CD4-positive, alpha-beta T cell (primary cell): ENCODE results near the gene NFX1. TPM values are rescaled to one million over a fixed set of nuclear protein-coding genes. Genes with fewer than 3 reads are reported as not detected.
"Not testable (repeated sequence)": the region's sequence is repeated elsewhere in the genome, so short reads cannot be mapped to it uniquely, and the experiment has no call there.

Experiments used
- ATAC-seq: fragments of 200-7000 bp; cut with Tn5 transposase; one replicate; pipeline ENCODE4 v1.10.0; 2022; ENCODE audit warnings: mild to moderate bottlenecking; ENCODE audit not compliant: poor library complexity
- CTCF ChIA-PET: fragments of 350-600 bp; sonication (Branson Sonifier 250); formaldehyde crosslinking; loops from one replicate; lab custom pipeline; 2021; ENCODE audit warnings: antibody characterized with exemption, inconsistent platforms; lab: Charles Lee
- POLR2A ChIA-PET: fragments of 350-600 bp; sonication (Branson Sonifier 250); formaldehyde crosslinking; loops from one replicate; lab custom pipeline; 2021; ENCODE audit warnings: antibody characterized with exemption, inconsistent platforms; lab: Charles Lee
- DNase-seq, 14 experiments: peaks; one replicate each; pipeline ENCODE4 v3.0.0-alpha.2; 2013 to 2020; ENCODE audit warnings: mixed read lengths in 2 of 14
- H3K27ac ChIP-seq, 2 donors: one replicate each; pipeline versions ENCODE4 v1.5.1 to v1.7.0; 2013; ENCODE audit warnings: low read length in 2 of 2, low read depth in 1 of 2, mild to moderate bottlenecking in 1 of 2
- H3K27me3 ChIP-seq, 2 experiments: 1 replicate in 1 of 2; 2 replicates in 1 of 2; pipeline versions ENCODE4 v1.6.1 to v1.7.0; 2013; ENCODE audit warnings: low read length in 2 of 2, control low read depth in 1 of 2, mild to moderate bottlenecking in 1 of 2, moderate library complexity in 1 of 2; ENCODE audit not compliant: insufficient read depth in 2 of 2, control insufficient read depth in 1 of 2
- H3K36me3 ChIP-seq: one replicate; pipeline ENCODE4 v1.6.1; 2013; ENCODE audit warnings: low read length, control low read depth; ENCODE audit not compliant: insufficient read depth
- H3K4me1 ChIP-seq: one replicate; pipeline ENCODE4 v1.6.1; 2013; ENCODE audit warnings: low read length, control low read depth; ENCODE audit not compliant: insufficient read depth
- H3K4me3 ChIP-seq: one replicate; pipeline ENCODE4 v1.5.1; 2013; ENCODE audit warnings: mild to moderate bottlenecking, low read length, moderate library complexity
- H3K9me3 ChIP-seq, 2 experiments: 1 replicate in 1 of 2; 2 replicates in 1 of 2; pipeline versions ENCODE4 v1.6.1 to v1.7.0; 2013; ENCODE audit warnings: low read length in 2 of 2, mild to moderate bottlenecking in 2 of 2, control low read depth in 1 of 2, moderate library complexity in 1 of 2; ENCODE audit not compliant: control insufficient read depth in 1 of 2, insufficient read depth in 1 of 2
- H3K27ac Mint-ChIP-seq: one replicate; pipeline ENCODE4 v1.8.0; 2020; ENCODE audit warnings: mixed read lengths
- H3K27me3 Mint-ChIP-seq: one replicate; pipeline ENCODE4 v1.8.0; 2021; ENCODE audit warnings: mixed read lengths
- H3K36me3 Mint-ChIP-seq: one replicate; pipeline ENCODE4 v1.8.0; 2021; ENCODE audit warnings: low read depth, mixed read lengths
- H3K4me1 Mint-ChIP-seq: one replicate; pipeline ENCODE4 v1.8.0; 2021; ENCODE audit warnings: low read depth, mixed read lengths
- H3K4me3 Mint-ChIP-seq: one replicate; pipeline ENCODE4 v1.8.0; 2020; ENCODE audit warnings: mild to moderate bottlenecking, mixed read lengths
- H3K9me3 Mint-ChIP-seq: one replicate; pipeline ENCODE4 v1.8.0; 2020; ENCODE audit warnings: mixed read lengths
- intact Hi-C, 2 experiments: fragments of 100-400 bp; cut with DNase I in 1 of 2; cut with micrococcal nuclease in 1 of 2; formaldehyde crosslinking; loops; one replicate each; pipeline versions ENCODE4 v1.15.1 to v1.9.0; 2023 to 2025; cut with DNase I, micrococcal nuclease
- total RNA-seq, 174 experiments: library from RNA in 2 of 174; stranded (reverse) in 2 of 174; gene quantifications; one replicate each; pipeline ENCODE4 v1.2.3 and lab custom pipeline; 2021 to 2026
- TF ChIP-seq, protein P1 (sequence below): fragments of 200-600 bp; IDR thresholded peaks from one replicate; pipeline ENCODE4 v1.8.0; 2022; ENCODE audit warnings: antibody characterized with exemption, mild to moderate bottlenecking

NFX1 gene
- total RNA-seq, 2 experiments from 2014 or later = 33.1 to 34.1 TPM

- H3K27ac Mint-ChIP-seq, H3K27me3 ChIP-seq, H3K9me3 Mint-ChIP-seq, H3K4me1 ChIP-seq, H3K36me3 ChIP-seq, H3K27ac ChIP-seq, H3K4me1 Mint-ChIP-seq, H3K4me3 Mint-ChIP-seq, H3K4me3 ChIP-seq, CTCF ChIA-PET, H3K36me3 Mint-ChIP-seq, DNase-seq, ATAC-seq, POLR2A ChIA-PET, H3K27me3 Mint-ChIP-seq, intact Hi-C loops, H3K9me3 ChIP-seq: not testable (repeated sequence)
These were observed 95.8 kb downstream of the NFX1 start for GRCh38 chr9:33385979-33386640.

- H3K4me1 ChIP-seq, intact Hi-C loops, H3K9me3 ChIP-seq, CTCF ChIA-PET, H3K27ac Mint-ChIP-seq, H3K4me3 ChIP-seq, H3K4me1 Mint-ChIP-seq, H3K36me3 Mint-ChIP-seq, H3K27me3 ChIP-seq, H3K9me3 Mint-ChIP-seq, POLR2A ChIA-PET, H3K27ac ChIP-seq, H3K36me3 ChIP-seq, DNase-seq, H3K4me3 Mint-ChIP-seq, H3K27me3 Mint-ChIP-seq, ATAC-seq: not testable (repeated sequence)
These were observed 96.3 kb downstream of the NFX1 start for GRCh38 chr9:33386641-33386996.

DNA sequence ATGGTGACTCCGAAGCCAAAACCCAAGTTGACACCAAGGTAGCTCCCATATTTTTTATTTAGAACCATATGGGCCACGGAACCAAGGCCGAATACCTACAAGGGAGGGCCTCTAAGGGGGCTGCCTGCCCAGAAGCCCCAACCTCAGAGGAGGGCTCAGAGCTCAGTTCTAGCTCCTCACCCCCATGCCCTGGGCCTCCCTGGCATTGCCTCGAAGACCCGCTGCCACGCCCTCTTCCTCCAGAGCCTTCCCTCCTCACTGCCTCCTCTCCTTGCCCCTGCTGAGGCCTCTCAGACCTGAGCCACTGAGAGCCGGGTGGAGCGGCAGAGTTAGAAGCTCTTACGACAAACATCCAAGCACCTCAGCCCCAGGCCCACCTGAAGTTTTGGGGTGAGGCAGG, 96.7 kb downstream of the NFX1 start:
- H3K27ac ChIP-seq, ATAC-seq, H3K27me3 ChIP-seq, H3K9me3 ChIP-seq, H3K9me3 Mint-ChIP-seq, H3K4me1 ChIP-seq, DNase-seq, H3K36me3 Mint-ChIP-seq, H3K36me3 ChIP-seq, H3K4me3 Mint-ChIP-seq, H3K4me3 ChIP-seq, CTCF ChIA-PET, H3K4me1 Mint-ChIP-seq, H3K27ac Mint-ChIP-seq, intact Hi-C loops, H3K27me3 Mint-ChIP-seq, POLR2A ChIA-PET: not testable (repeated sequence)

GRCh38 chr9:33388110-33388994, 98.0 kb downstream of the NFX1 start:
- Mint-ChIP-seq H3K4me1 (no peaks in the 10 kb centered on the region), H3K27ac (no peak overlapping the region), H3K9me3 (no peaks in the 10 kb centered on the region), H3K27me3 (no peaks in the 10 kb centered on the region), H3K4me3 (no peak overlapping the region), H3K36me3 (no peaks in the 10 kb centered on the region)
- CTCF ChIA-PET = no interaction called here
- no peak for ATAC-seq
- Histone ChIP-seq H3K9me3 (no peaks in the 10 kb centered on the region), H3K27me3 (no peaks in the 10 kb centered on the region), H3K4me3 (no peak overlapping the region), H3K4me1 (no peaks in the 10 kb centered on the region), H3K36me3 (no peaks in the 10 kb centered on the region), H3K27ac (no peak overlapping the region)
- DNase-seq = no peak
- POLR2A ChIA-PET = no interaction called here
- TF ChIP-seq, protein P1, sequence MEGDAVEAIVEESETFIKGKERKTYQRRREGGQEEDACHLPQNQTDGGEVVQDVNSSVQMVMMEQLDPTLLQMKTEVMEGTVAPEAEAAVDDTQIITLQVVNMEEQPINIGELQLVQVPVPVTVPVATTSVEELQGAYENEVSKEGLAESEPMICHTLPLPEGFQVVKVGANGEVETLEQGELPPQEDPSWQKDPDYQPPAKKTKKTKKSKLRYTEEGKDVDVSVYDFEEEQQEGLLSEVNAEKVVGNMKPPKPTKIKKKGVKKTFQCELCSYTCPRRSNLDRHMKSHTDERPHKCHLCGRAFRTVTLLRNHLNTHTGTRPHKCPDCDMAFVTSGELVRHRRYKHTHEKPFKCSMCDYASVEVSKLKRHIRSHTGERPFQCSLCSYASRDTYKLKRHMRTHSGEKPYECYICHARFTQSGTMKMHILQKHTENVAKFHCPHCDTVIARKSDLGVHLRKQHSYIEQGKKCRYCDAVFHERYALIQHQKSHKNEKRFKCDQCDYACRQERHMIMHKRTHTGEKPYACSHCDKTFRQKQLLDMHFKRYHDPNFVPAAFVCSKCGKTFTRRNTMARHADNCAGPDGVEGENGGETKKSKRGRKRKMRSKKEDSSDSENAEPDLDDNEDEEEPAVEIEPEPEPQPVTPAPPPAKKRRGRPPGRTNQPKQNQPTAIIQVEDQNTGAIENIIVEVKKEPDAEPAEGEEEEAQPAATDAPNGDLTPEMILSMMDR = no peak
- intact Hi-C loops = no loop called here

GRCh38 chr9:33391111-33391771, 100.9 kb downstream of the NFX1 start:
- CTCF ChIA-PET, POLR2A ChIA-PET, H3K4me1 ChIP-seq, H3K9me3 Mint-ChIP-seq, ATAC-seq, H3K27me3 ChIP-seq, H3K4me3 Mint-ChIP-seq, H3K27ac Mint-ChIP-seq, H3K27ac ChIP-seq, DNase-seq, intact Hi-C loops, H3K36me3 ChIP-seq, H3K9me3 ChIP-seq, H3K4me3 ChIP-seq, H3K4me1 Mint-ChIP-seq, H3K27me3 Mint-ChIP-seq, H3K36me3 Mint-ChIP-seq: not testable (repeated sequence)

DNA sequence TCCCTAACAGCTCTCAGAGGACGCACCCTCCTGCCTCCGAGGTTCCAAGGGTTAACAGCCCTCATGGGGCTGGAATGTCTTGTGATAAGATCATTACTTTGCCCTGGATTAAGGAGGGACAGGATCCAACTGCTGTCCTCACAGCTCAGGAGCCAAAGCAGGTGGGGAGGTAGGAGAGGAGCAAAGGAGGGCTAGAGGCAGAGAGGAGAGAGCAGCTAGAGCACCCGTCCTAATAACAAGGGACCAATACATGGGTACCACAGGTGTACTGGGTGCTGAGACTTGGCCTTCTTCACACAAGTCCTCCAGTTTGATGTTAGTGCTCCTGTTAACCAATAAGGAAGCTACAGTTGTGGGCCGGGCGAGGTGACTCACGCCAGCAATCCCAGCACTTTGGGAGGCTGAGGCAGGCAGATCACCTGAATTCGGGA, 102.3 kb downstream of the NFX1 start:
- H3K27ac ChIP-seq, H3K4me1 Mint-ChIP-seq, POLR2A ChIA-PET, H3K4me1 ChIP-seq, H3K4me3 Mint-ChIP-seq, H3K36me3 ChIP-seq, H3K4me3 ChIP-seq, H3K9me3 Mint-ChIP-seq, H3K27ac Mint-ChIP-seq, DNase-seq, H3K36me3 Mint-ChIP-seq, intact Hi-C loops, H3K27me3 ChIP-seq, H3K27me3 Mint-ChIP-seq, ATAC-seq, H3K9me3 ChIP-seq: not testable (repeated sequence)
- CTCF ChIA-PET = interaction anchor here (1.0 kb wide), 1 partner anchor 74 kb away, joined by 3 read pairs; no protein-coding TSS in a partner anchor
